AG04449 (cell line): Measurements from ENCODE around the gene TMEM184B.

Source experiments
- CTCF ChIA-PET: fragments of 350-600 bp; formaldehyde crosslinking; extraction: SDS; loops from one replicate; lab custom pipeline; 2021; ENCODE audit warnings: antibody characterized with exemption; lab: Yijun Ruan, JAX
- POLR2A ChIA-PET: fragments of 400-600, 350-600 bp; formaldehyde crosslinking; extraction: SDS; loops from one replicate; lab custom pipeline; 2020; ENCODE audit warnings: antibody characterized with exemption, inconsistent platforms; lab: Yijun Ruan, JAX
- DNase-seq: peaks from one replicate; pipeline ENCODE4 v3.0.0-alpha.2; 2010; ENCODE audit warnings: low read depth, low spot score
- H3K4me3 ChIP-seq: 2 replicates; pipeline ENCODE4 v1.5.1; 2011; ENCODE audit warnings: low read depth, mild to moderate bottlenecking, control low read depth, low read length
- CTCF ChIP-seq: IDR thresholded peaks from one replicate; pipeline ENCODE4 v1.5.1; 2011; ENCODE audit warnings: mild to moderate bottlenecking, moderate library complexity, low read length, control low read depth, inconsistent platforms; ENCODE audit not compliant: insufficient read depth; ENCODE audit errors: missing control alignments

Gene TMEM184B

GRCh38 chr22:38295863-38296262 is 23.1 kb upstream of the TMEM184B start:
- no peak overlapping the region for H3K4me3 ChIP-seq
- TF ChIP-seq CTCF = no peak
- no peak for DNase-seq
- ChIA-PET CTCF (interaction anchor here (0.7 to 1.9 kb wide), 8 partner anchors 9 to 243 kb away, joined by 3 to 6 read pairs (median 3); no protein-coding TSS in a partner anchor), POLR2A (no interaction called here)

GRCh38 chr22:38295339-38295738 is 22.5 kb upstream of the TMEM184B start:
- ChIA-PET POLR2A (no interaction called here), CTCF (interaction anchor here (1.1 to 1.9 kb wide), 4 partner anchors 10 to 35 kb away, joined by 3 to 6 read pairs (median 3); no protein-coding TSS in a partner anchor)
- no peak overlapping the region for H3K4me3 ChIP-seq
- no peak for TF ChIP-seq CTCF
- DNase-seq = no peak

GRCh38 chr22:38294193-38294592 is 21.4 kb upstream of the TMEM184B start:
- no peak for DNase-seq
- CTCF ChIA-PET = no interaction called here
- no peak for TF ChIP-seq CTCF

GRCh38 chr22:38292694-38293093 is 19.9 kb upstream of the TMEM184B start:
- ChIA-PET POLR2A (no interaction called here), CTCF (interaction anchor here (0.8 to 1.3 kb wide), 3 partner anchors 10 to 21 kb away, joined by 3 to 5 read pairs (median 4); no protein-coding TSS in a partner anchor)
- no peak overlapping the region for H3K4me3 ChIP-seq
- DNase-seq = no peak
- no peak for TF ChIP-seq CTCF

More at GRCh38 chr22:38294193-38294592, 21.4 kb upstream of the TMEM184B start:
- no peak overlapping the region for H3K4me3 ChIP-seq
- POLR2A ChIA-PET = no interaction called here

- ChIA-PET POLR2A (no interaction called here), CTCF (interaction anchor here (0.7 kb wide), 1 partner anchor 239 kb away, joined by 3 read pairs; no protein-coding TSS in a partner anchor)
- no peak overlapping the region for H3K4me3 ChIP-seq
- no peak for TF ChIP-seq CTCF
- DNase-seq = no peak
These were observed 18.5 kb upstream of the TMEM184B start for GRCh38 chr22:38291201-38291777.

GRCh38 chr22:38290347-38290746 is 17.5 kb upstream of the TMEM184B start:
- no peak overlapping the region for H3K4me3 ChIP-seq
- ChIA-PET CTCF (interaction anchor here (0.7 to 1.9 kb wide), 2 partner anchors 9 to 238 kb away, joined by 3 to 5 read pairs; no protein-coding TSS in a partner anchor), POLR2A (no interaction called here)
- no peak for TF ChIP-seq CTCF
- no peak for DNase-seq
